ENCODE measurements around the gene RAB35.

DNA sequence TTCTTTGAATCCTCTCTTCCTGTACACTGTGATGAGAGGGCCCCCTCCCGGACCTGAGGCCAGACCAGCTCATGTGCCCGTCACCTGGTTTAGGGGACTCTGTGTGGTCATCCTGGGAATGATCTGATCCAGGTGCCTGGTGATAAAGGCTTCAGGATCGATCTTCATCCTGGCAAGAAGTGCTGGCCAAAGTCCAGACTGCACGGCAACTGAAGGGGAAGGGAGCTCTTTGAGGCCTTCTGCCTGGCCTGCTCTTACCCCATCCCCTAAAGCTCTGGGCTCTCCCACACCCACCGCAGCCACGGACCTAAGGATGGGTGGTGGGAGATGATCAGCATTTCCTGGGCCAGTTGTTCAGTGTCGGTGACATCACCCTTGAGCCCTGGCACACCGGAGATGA, 46.2 kb upstream of the RAB35 start:
- TF ChIP-seq, protein P1, sequence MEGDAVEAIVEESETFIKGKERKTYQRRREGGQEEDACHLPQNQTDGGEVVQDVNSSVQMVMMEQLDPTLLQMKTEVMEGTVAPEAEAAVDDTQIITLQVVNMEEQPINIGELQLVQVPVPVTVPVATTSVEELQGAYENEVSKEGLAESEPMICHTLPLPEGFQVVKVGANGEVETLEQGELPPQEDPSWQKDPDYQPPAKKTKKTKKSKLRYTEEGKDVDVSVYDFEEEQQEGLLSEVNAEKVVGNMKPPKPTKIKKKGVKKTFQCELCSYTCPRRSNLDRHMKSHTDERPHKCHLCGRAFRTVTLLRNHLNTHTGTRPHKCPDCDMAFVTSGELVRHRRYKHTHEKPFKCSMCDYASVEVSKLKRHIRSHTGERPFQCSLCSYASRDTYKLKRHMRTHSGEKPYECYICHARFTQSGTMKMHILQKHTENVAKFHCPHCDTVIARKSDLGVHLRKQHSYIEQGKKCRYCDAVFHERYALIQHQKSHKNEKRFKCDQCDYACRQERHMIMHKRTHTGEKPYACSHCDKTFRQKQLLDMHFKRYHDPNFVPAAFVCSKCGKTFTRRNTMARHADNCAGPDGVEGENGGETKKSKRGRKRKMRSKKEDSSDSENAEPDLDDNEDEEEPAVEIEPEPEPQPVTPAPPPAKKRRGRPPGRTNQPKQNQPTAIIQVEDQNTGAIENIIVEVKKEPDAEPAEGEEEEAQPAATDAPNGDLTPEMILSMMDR (conservative IDR thresholded peaks at IDR 0.05), result no peak
- TF ChIP-seq ZFX (IDR thresholded peaks at IDR 0.05), result no peak

All from C4-2B (cell line).